Mesenchymal stem cell (in vitro differentiated cells and primary cell): ENCODE results near the gene SKOR1.

Source experiments
- DNase-seq: peaks from one replicate; pipeline ENCODE4 v3.0.0-alpha.2; 2013
- H2AFZ ChIP-seq: one replicate; pipeline ENCODE4 v1.6.1; 2013; ENCODE audit warnings: low read depth, mild to moderate bottlenecking, control low read depth, inconsistent platforms, low read length, moderate library complexity
- H2AK5ac ChIP-seq: 2 replicates; pipeline ENCODE4 v1.6.1; 2013; ENCODE audit warnings: low read length, moderate library complexity, mild to moderate bottlenecking, inconsistent platforms; ENCODE audit not compliant: severe bottlenecking
- H2BK120ac ChIP-seq: one replicate; pipeline ENCODE4 v1.6.1; 2013; ENCODE audit warnings: low read depth, mild to moderate bottlenecking, inconsistent platforms, low read length, moderate library complexity
- H2BK12ac ChIP-seq, 2 experiments: one replicate each; pipeline ENCODE4 v1.6.1; 2013; ENCODE audit warnings: inconsistent platforms in 2 of 2, low read length in 2 of 2, mild to moderate bottlenecking in 2 of 2, moderate library complexity in 2 of 2, control low read depth in 1 of 2
- H2BK15ac ChIP-seq: one replicate; pipeline ENCODE4 v1.6.1; 2013; ENCODE audit warnings: mild to moderate bottlenecking, low read depth, inconsistent platforms; ENCODE audit not compliant: poor library complexity, severe bottlenecking
- H2BK5ac ChIP-seq: 2 replicates; pipeline ENCODE4 v1.6.1; 2013; ENCODE audit warnings: low read depth, mild to moderate bottlenecking, low read length, control low read depth, inconsistent platforms; ENCODE audit not compliant: poor library complexity, severe bottlenecking
- H3K14ac ChIP-seq, 2 experiments: one replicate each; pipeline ENCODE4 v1.6.1; 2013; ENCODE audit warnings: inconsistent platforms in 2 of 2, low read length in 2 of 2, control low read depth in 1 of 2, mild to moderate bottlenecking in 1 of 2, moderate library complexity in 1 of 2
- H3K18ac ChIP-seq, 2 experiments: one replicate each; pipeline ENCODE4 v1.6.1; 2013; ENCODE audit warnings: inconsistent platforms in 2 of 2, low read length in 2 of 2, control low read depth in 1 of 2, low read depth in 1 of 2, mild to moderate bottlenecking in 1 of 2
- H3K23ac ChIP-seq, 2 experiments: one replicate each; pipeline ENCODE4 v1.6.1; 2013; ENCODE audit warnings: inconsistent platforms in 2 of 2, low read length in 2 of 2, mild to moderate bottlenecking in 2 of 2, moderate library complexity in 2 of 2, control low read depth in 1 of 2
- H3K27ac ChIP-seq: 2 replicates; pipeline ENCODE4 v1.5.1; 2013; ENCODE audit warnings: mild to moderate bottlenecking, moderate library complexity, low read length, control low read depth, inconsistent platforms; ENCODE audit not compliant: poor library complexity, severe bottlenecking
- H3K27me3 ChIP-seq, 2 experiments: 2 replicates each; pipeline versions ENCODE4 v1.6.1 to v1.7.0; 2013; ENCODE audit warnings: low read length in 2 of 2, mild to moderate bottlenecking in 2 of 2, moderate library complexity in 2 of 2, control low read depth in 1 of 2, inconsistent platforms in 1 of 2; ENCODE audit not compliant: control insufficient read depth in 1 of 2, insufficient read depth in 1 of 2
- H3K36me3 ChIP-seq, 2 experiments: 2 replicates each; pipeline versions ENCODE4 v1.6.1 to v1.7.0; 2013; ENCODE audit warnings: low read length in 2 of 2, control low read depth in 1 of 2, inconsistent platforms in 1 of 2, low read depth in 1 of 2, mild to moderate bottlenecking in 1 of 2; ENCODE audit not compliant: insufficient read depth in 2 of 2, control insufficient read depth in 1 of 2
- H3K4ac ChIP-seq, 2 experiments: one replicate each; pipeline ENCODE4 v1.6.1; 2013; ENCODE audit warnings: inconsistent platforms in 2 of 2, low read length in 2 of 2, mild to moderate bottlenecking in 2 of 2, moderate library complexity in 2 of 2, control low read depth in 1 of 2, low read depth in 1 of 2
- H3K4me1 ChIP-seq: 2 replicates; pipeline ENCODE4 v1.6.1; 2013; ENCODE audit warnings: low read depth, low read length, control low read depth; ENCODE audit not compliant: control insufficient read depth, insufficient read depth
- H3K4me2 ChIP-seq: 2 replicates; pipeline ENCODE4 v1.6.1; 2013; ENCODE audit warnings: low read length, mild to moderate bottlenecking, inconsistent platforms; ENCODE audit not compliant: poor library complexity, severe bottlenecking
- H3K4me3 ChIP-seq, 2 experiments: 2 replicates each; pipeline versions ENCODE4 v1.5.1 to v1.7.0; 2013; ENCODE audit warnings: low read length in 2 of 2, mild to moderate bottlenecking in 2 of 2, control low read depth in 1 of 2, low read depth in 1 of 2; ENCODE audit not compliant: insufficient read depth in 1 of 2
- H3K79me1 ChIP-seq: replicated peaks from 2 replicates; pipeline ENCODE4 v1.6.1; 2013; ENCODE audit warnings: mild to moderate bottlenecking, control low read depth, low read length, inconsistent platforms; ENCODE audit not compliant: poor library complexity, severe bottlenecking
- H3K9ac ChIP-seq: 2 replicates; pipeline ENCODE4 v1.7.0; 2013; ENCODE audit warnings: mild to moderate bottlenecking, low read length, moderate library complexity
- H3K9me3 ChIP-seq: 2 replicates; pipeline ENCODE4 v1.7.0; 2013; ENCODE audit warnings: mild to moderate bottlenecking, low read length; ENCODE audit not compliant: control insufficient read depth
- H4K8ac ChIP-seq: one replicate; pipeline ENCODE4 v1.6.1; 2013; ENCODE audit warnings: inconsistent platforms, mild to moderate bottlenecking, low read length, moderate library complexity
- H4K91ac ChIP-seq: one replicate; pipeline ENCODE4 v1.6.1; 2013; ENCODE audit warnings: mild to moderate bottlenecking, low read length, inconsistent platforms
- WGBS: methylation state at CpG from one replicate; pipeline ENCODE4 v1.1.7; 2013; ENCODE audit warnings: mixed read lengths; 5-methylcytosine and 5-hydroxymethylcytosine counted together

Gene SKOR1

GRCh38 chr15:67806536-67806935, 18.8 kb upstream of the SKOR1 start:
- Histone ChIP-seq H3K4me3 (no peak overlapping the region), H3K4me1 (peaks cover 28% of the 10 kb centered on the region), H3K79me1 (no peaks in the 10 kb centered on the region), H3K18ac (no peak overlapping the region), H3K14ac (no peak overlapping the region), H2AFZ (no peak overlapping the region), H3K4ac (no peak overlapping the region), H3K27me3 (no peaks in the 10 kb centered on the region), H3K4me2 (no peak overlapping the region), H2BK12ac (no peak overlapping the region), H3K36me3 (peaks cover 13 to 18% of the 10 kb centered on the region in 2 experiments), H2BK15ac (no peak overlapping the region), H2BK120ac (no peak overlapping the region), H3K9ac (no peak overlapping the region), H4K91ac (no peak overlapping the region), H4K8ac (no peak overlapping the region), H3K9me3 (no peaks in the 10 kb centered on the region), H2BK5ac (no peak overlapping the region), H2AK5ac (no peak overlapping the region), H3K23ac (no peak overlapping the region), H3K27ac (no peak overlapping the region)
- WGBS, result 96% methylated on average over 18 of the region's 18 CpGs
- DNase-seq, result no peak

GRCh38 chr15:67807141-67807540, 18.2 kb upstream of the SKOR1 start:
- H2BK120ac ChIP-seq, result no peak overlapping the region
- peaks cover 28% of the 10 kb centered on the region for H3K4me1 ChIP-seq
- no peak overlapping the region for H3K23ac ChIP-seq
- H2AK5ac ChIP-seq, result no peak overlapping the region
- H2BK15ac ChIP-seq, result no peak overlapping the region
- no peak overlapping the region for H4K8ac ChIP-seq
- H3K14ac ChIP-seq, result no peak overlapping the region
- no peak overlapping the region for H3K4ac ChIP-seq
- no peak overlapping the region for H4K91ac ChIP-seq
- no peak overlapping the region for H2BK12ac ChIP-seq
- H3K9me3 ChIP-seq, result no peaks in the 10 kb centered on the region
- H3K4me3 ChIP-seq, result no peak overlapping the region
- H3K9ac ChIP-seq, result no peak overlapping the region
- H3K27me3 ChIP-seq, result peaks cover 0 to under 1% of the 10 kb centered on the region in 2 experiments
- no peak for DNase-seq
- no peak overlapping the region for H3K27ac ChIP-seq
- no peak overlapping the region for H2AFZ ChIP-seq
- H2BK5ac ChIP-seq, result no peak overlapping the region
- no peak overlapping the region for H3K18ac ChIP-seq
- H3K36me3 ChIP-seq, result peaks cover 13 to 18% of the 10 kb centered on the region in 2 experiments
- H3K4me2 ChIP-seq, result no peak overlapping the region
- H3K79me1 ChIP-seq, result no peaks in the 10 kb centered on the region
- 95% methylated on average over 3 of the region's 5 CpGs for WGBS

GRCh38 chr15:67807836-67808235, 17.5 kb upstream of the SKOR1 start:
- H3K9me3 ChIP-seq, result no peaks in the 10 kb centered on the region
- no peak overlapping the region for H3K9ac ChIP-seq
- H3K27ac ChIP-seq, result no peak overlapping the region
- no peaks in the 10 kb centered on the region for H3K79me1 ChIP-seq
- no peak overlapping the region for H3K4me3 ChIP-seq
- no peak overlapping the region for H3K23ac ChIP-seq
- H2BK15ac ChIP-seq, result no peak overlapping the region
- H3K4me2 ChIP-seq, result no peak overlapping the region
- H4K8ac ChIP-seq, result no peak overlapping the region
- H2BK5ac ChIP-seq, result no peak overlapping the region
- 94% methylated on average over 5 of the region's 7 CpGs for WGBS
- no peak overlapping the region for H2AK5ac ChIP-seq
- no peak overlapping the region for H3K4ac ChIP-seq
- DNase-seq, result no peak
- H3K4me1 ChIP-seq, result peaks cover 28% of the 10 kb centered on the region
- peaks cover 0 to 3% of the 10 kb centered on the region in 2 experiments for H3K27me3 ChIP-seq
- no peak overlapping the region for H2BK120ac ChIP-seq
- no peak overlapping the region for H4K91ac ChIP-seq
- H3K18ac ChIP-seq, result no peak overlapping the region
- H3K14ac ChIP-seq, result no peak overlapping the region
- no peak overlapping the region for H2AFZ ChIP-seq
- H3K36me3 ChIP-seq, result peaks cover 13 to 18% of the 10 kb centered on the region in 2 experiments
- H2BK12ac ChIP-seq, result no peak overlapping the region

DNA sequence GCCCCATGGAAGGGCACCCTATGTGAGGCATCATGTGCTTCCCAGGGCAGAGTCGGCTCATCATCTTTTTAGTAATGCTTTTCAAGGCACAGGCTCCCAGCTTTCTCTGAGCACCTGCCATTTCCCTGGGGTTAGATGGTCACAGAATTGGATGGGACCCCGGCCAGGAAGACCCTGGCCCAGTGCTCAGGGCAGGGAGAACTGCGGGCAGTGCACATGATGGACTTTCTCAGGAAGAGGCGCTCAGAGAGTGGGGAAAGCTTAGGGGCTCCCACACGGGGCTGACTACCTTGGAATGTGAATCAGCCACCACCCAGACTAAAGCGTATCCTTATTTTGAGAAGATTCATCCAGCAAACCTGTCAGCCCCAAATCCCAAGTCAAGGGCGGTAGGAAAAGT, 16.5 kb upstream of the SKOR1 start:
- no peak overlapping the region for H3K14ac ChIP-seq

More for the DNA sequence above, 16.5 kb upstream of the SKOR1 start:
- Histone ChIP-seq H3K18ac (no peak overlapping the region), H3K4ac (no peak overlapping the region), H3K9ac (no peak overlapping the region), H2AFZ (no peak overlapping the region), H2BK120ac (no peak overlapping the region), H2BK12ac (no peak overlapping the region), H3K4me1 (peaks cover 22% of the 10 kb centered on the region), H3K79me1 (no peaks in the 10 kb centered on the region), H2BK15ac (no peak overlapping the region), H3K27me3 (peaks cover 0 to 3% of the 10 kb centered on the region in 2 experiments), H4K91ac (no peak overlapping the region), H3K23ac (no peak overlapping the region), H3K36me3 (peaks cover 13 to 18% of the 10 kb centered on the region in 2 experiments), H3K9me3 (peaks cover 2% of the 10 kb centered on the region), H3K4me2 (no peak overlapping the region), H3K27ac (no peak overlapping the region), H2BK5ac (no peak overlapping the region), H4K8ac (no peak overlapping the region), H3K4me3 (no peak overlapping the region), H2AK5ac (no peak overlapping the region)
- DNase-seq, result no peak
- WGBS, result 91% methylated on average over 6 of the region's 7 CpGs
